D721Med (cell line): ENCODE data around the gene TBC1D22A.

Source experiments
- DNase-seq: peaks from one replicate; pipeline ENCODE4 v3.0.0; 2011; ENCODE audit warnings: low spot score; ENCODE audit not compliant: insufficient read length
- FAIRE-seq: peaks from 2 replicates; lab custom pipeline; 2011; peaks lifted over from hg19 to GRCh38; lab: Jason Lieb, UNC
- TF ChIP-seq, protein P1 (sequence below): IDR thresholded peaks from 2 replicates; pipeline ENCODE4 v1.5.1; 2012; ENCODE audit warnings: mild to moderate bottlenecking, control low read depth; ENCODE audit not compliant: insufficient read depth; ENCODE audit errors: missing control alignments

Gene TBC1D22A

GRCh38 chr22:46909237-46910030 is 147.0 kb downstream of the TBC1D22A start:
- FAIRE-seq (no peak), DNase-seq (no peak)
- TF ChIP-seq, protein P1, sequence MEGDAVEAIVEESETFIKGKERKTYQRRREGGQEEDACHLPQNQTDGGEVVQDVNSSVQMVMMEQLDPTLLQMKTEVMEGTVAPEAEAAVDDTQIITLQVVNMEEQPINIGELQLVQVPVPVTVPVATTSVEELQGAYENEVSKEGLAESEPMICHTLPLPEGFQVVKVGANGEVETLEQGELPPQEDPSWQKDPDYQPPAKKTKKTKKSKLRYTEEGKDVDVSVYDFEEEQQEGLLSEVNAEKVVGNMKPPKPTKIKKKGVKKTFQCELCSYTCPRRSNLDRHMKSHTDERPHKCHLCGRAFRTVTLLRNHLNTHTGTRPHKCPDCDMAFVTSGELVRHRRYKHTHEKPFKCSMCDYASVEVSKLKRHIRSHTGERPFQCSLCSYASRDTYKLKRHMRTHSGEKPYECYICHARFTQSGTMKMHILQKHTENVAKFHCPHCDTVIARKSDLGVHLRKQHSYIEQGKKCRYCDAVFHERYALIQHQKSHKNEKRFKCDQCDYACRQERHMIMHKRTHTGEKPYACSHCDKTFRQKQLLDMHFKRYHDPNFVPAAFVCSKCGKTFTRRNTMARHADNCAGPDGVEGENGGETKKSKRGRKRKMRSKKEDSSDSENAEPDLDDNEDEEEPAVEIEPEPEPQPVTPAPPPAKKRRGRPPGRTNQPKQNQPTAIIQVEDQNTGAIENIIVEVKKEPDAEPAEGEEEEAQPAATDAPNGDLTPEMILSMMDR: no peak

DNA sequence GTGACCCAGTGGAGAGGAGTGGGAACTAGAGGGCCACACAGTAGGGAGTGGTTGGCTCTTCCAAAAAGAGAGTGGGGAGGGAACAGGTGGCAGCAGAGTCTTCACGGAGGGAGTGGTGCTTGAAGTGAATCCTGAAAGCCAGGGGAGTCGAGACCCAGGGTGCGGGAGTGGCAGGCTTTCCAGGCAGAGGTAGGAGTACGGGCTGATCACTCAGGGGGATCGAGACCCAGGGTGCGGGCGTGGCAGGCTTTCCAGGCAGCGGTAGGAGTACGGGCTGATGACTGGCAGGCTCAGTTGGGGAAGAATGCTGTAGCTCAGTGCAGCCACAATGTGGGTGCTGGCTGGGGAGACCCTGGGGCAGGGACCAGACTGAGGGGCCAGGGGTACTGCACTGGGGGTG is 148.2 kb downstream of the TBC1D22A start:
- FAIRE-seq: no peak
- DNase-seq: no peak
- TF ChIP-seq, protein P1: no peak

DNA sequence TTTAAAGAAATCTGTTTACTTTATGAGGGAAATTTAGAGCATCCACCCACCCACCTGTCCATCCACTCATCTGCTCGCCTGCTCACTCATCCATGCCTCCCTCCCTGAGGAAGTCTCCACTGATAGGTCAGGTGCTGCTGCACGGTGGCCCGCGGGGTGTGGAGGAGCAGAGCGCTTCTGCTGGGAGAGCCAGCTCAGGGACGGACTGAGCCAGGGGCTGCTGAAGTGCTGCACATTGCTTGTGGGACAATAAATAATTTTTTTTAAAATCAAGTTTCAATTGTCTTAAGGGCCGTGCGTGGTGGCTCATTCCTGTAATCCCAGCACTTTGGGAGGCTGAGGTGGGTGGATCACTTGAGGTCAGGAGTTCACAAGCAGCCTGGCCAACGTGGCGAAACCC is 148.9 kb downstream of the TBC1D22A start:
- DNase-seq: no peak
- TF ChIP-seq, protein P1: no peak
- FAIRE-seq: no peak

- TF ChIP-seq, protein P1: no peak
- FAIRE-seq (no peak), DNase-seq (no peak)
These were observed 150.9 kb downstream of the TBC1D22A start for GRCh38 chr22:46913351-46913750.

DNA sequence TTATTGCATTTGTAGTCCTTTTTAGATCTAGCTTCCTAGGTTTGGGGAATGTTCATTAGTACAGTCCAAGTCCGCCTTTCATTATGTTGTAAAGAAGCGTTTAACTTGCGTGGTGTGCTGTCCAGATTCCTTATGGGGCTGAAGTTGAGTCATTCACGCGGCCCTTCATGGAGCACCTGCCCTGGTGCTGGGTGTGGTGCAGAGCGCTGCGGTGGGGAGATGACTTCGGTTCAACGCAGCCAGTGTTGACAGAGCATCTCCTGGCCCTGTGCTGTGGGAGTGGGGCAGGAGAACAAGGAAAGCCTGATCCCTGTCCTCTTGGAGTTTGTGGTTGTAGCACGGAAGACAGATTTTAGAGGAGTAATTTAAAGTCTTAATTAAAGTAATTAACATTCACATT is 152.0 kb downstream of the TBC1D22A start:
- no peak for DNase-seq
- no peak for FAIRE-seq
- TF ChIP-seq, protein P1: no peak

DNA sequence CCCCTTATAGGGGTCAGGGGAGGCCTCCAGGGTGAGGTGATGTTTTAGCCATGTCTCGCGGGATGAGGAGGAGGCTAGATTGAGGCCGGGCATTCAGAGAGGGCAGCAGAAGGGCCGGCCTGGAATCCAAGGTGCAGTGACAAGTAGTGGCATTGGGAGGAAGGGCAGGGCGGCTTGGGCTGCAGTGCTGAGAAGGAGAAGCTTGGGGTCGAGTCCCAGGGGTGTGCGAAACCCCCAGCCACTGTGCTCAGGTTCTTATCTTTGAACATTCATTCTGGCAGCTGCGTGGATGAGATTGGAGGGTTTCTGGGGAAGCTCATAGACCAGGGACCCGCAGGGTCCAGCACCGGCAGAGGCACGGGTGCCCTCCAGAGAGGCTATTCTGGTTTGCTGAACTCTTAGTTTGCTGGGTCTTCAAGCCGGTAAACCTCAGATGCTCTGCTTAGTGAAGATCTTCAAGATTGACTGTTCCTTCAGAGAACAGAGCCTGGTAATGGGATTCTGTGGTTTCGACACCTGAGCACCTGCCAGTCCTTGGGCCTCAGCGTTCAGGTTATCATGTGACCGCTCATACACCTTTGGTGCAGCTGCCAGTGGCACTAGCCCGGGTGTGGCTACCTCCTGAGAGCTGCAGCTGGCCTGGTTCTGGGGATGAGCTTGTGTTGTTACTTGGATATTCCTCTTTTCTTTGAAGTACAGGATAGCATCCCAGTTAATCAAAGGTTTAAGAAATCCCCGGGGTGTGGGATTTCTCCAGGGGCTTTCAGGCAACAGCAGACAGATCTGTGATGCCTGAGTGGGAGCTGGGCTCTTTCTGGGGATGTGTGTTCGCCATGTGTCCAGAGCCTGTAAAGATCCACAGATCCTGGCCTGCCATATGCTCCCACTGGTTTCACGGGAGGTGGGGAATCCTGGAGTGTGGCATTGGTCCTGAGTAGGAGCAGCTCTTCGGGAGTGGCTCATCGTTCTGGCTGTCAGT is 152.8 kb downstream of the TBC1D22A start:
- DNase-seq (no peak), FAIRE-seq (no peak)
- TF ChIP-seq, protein P1: no peak
